ENCODE results near the gene WWC2. TPM values are rescaled to one million over a fixed set of nuclear protein-coding genes. Genes with fewer than 3 reads are reported as not detected.

WWC2 gene
- polyA plus RNA-seq, 3 donors: 4.8 to 8.9 (median 6.7) TPM

DNA sequence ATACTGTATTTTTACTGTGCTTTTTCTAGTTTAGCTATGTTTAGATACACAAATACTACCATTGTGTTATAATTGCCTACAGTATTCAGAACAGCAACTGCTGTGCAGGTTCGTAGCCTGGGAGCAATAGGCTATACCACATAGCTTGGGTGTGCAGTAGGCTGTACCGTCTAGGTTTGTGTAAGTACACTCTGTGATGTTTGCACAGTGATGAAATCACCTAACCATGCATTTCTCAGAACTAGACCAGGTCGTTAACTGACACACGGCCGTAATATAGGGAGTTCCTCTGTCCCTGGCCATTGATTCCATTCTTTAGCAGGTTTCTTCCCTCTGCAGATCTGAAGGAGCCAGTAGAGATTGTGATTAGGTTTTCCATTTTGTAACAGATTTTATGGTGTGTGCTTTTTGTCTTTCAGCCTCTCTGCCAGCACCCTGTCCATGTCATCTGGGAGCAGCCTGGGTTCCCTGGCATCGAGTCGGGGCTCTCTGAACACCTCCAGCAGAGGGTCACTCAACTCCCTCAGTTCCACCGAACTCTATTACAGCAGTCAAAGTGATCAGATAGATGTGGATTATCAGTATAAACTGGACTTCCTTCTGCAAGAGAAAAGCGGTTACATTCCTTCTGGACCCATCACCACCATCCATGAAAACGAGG is 161.6 kb downstream of the WWC2 start:
- 74 to 88% (median 82%) methylated on average over 10 of the region's 10 CpGs for WGBS, 3 donors
- no peak overlapping the region for H3K27ac ChIP-seq (ENCODE audit: low read depth, low read length)

DNA sequence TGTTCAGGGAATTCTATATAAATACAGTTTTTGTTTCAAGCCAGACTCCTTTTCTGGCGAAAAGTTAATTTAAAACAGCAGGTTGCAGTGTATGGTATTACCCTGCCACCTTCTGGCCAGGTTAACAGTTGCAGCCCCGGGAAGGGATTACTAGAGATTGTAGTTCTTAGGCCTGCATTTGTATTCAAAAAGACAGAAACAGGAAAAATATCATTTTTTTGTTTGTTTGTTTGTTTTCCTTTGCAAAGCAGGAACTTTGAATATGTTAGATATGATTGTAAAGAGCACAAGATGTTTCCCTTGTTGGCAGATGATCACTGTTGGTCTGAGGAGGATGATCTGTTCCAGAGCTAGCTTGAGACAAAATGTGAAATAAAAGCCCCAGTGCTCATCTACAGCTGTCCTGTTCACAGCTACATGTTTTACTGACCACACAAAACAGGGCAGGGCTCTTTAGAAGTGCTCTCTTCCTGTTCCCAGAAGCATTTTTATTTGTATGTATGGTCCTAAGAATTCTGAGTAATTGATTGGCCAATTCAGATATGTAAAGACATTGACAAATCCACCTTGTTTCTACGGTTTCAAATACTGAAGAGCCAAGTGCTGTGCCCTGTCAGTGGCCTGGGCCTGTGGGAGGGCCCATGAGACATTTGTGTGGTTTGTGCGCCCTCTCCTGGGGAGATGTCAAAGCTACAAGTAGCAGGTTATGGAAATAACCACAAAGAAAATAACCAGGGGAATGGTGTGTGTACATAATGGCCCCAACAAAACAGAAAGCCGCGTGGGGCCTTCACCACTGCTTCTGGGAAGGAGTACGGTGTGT is 163.1 kb downstream of the WWC2 start:
- H3K27ac ChIP-seq (ENCODE audit: low read depth, low read length): no peak overlapping the region
- whole genome bisulfite sequencing, 3 donors: 8 to 15% (median 13%) methylated on average over 7 of the region's 7 CpGs

DNA sequence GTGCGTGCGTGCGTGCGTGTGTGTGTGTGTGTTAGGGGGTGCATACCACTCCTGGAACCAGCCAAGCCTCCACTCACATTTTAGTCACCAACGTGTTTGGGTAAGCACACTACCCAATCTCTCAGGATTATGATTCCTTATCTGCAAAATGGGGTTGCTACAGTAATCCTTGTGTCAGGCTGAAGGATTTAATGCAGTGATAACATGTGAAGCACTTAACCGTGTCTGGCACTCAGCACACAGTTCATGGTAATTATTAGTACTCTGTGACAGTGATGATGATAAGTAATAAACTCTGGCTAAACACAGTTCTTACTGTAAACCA is 163.7 kb downstream of the WWC2 start:
- 30 to 60% (median 58%) methylated on average over 6 of the region's 6 CpGs for WGBS, 3 donors
- no peak overlapping the region for H3K27ac ChIP-seq (ENCODE audit: low read depth, low read length)

DNA sequence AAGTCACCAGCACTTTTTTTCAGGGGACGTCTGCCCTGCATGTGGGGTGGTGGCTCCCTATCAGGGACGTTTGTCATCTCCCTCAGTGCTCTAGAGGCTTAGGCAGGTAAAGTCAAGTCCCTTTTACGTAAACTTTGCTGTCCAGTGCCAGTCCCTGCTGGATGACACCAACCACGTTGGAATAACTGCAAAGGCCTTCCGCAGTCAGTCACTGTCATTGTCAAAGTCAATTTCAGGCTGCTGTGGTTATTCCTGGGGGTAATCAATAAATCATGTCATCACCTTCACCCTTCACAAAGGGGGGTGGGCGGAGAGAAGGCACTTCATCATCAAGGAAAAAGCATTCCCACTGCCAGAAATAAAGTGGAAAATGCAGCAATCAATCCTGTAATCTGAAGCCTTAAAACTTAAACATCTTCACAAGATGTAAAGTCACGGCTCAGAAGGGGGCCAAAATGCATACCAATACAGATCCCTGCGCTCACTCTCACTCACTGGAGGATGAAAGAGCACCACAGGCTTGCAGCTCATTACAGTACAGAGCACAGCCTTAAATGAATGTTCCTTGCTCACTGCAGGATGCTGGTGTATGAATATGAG is 164.8 kb downstream of the WWC2 start:
- WGBS, 3 donors: 80 to 83% (median 81%) methylated on average over 8 of the region's 8 CpGs
- no peak overlapping the region for H3K27ac ChIP-seq (ENCODE audit: low read depth, low read length)

DNA sequence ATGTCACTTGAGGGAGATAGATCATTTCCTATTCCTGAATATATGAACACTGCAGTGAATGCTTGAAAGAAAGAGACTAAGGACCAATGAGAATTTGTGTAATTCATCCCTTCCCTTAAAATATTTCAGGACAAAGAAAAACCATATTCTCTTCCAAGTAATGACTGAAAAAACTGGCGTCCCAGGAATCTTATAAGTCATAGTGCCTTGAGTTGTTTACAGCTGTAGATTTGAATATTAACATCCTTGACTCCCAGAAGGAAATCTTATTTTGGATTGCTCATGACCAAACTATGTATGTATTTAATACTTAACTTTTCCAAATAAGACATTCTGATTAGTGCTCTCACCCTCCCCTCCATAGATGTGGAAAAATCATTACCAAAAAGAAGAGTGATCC is 165.6 kb downstream of the WWC2 start:
- H3K27ac ChIP-seq (ENCODE audit: low read depth, low read length): no peak overlapping the region
- WGBS, 3 donors: 87 to 88% (median 87%) methylated on average over 1 of the region's 1 CpG

DNA sequence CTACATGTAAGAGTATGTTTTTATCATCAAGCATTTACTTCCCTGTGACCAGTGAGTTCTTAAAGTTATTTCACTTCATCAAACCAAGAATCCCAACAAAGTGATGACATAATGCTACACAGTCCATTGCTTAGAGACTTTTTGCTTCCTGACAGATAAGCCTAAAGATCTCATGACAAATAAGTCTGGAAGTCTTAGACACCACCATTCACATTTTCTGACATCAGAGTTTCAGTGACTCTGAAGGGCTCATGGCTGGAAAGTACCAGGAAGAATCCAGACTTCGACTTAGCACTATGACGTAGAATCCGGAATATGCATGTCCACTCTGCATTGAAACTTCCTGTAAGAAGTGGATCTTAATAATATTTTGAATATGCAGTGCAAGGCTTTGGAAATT is 167.3 kb downstream of the WWC2 start:
- no peak overlapping the region for H3K27ac ChIP-seq (ENCODE audit: low read depth, low read length)
- WGBS, 3 donors: 94% methylated on average over 3 of the region's 3 CpGs

DNA sequence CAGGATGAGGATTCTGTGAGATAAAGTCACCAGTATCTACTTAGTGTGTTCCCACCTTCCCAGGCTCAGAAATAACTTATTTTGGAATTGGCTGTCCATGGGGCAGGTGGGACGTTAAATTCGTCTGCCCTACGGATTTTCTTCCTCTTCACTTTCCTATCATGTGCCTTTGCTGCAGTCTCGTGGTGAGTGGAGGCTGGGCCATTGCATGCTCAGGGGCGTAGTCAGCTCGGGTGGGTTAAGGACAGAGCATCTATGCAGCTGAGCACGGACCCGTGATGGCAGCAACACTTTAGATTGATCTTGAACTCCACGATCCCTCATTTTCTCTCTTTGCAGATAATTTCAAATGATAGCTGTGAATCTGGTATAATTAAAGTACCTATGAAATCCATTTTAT is 169.5 kb downstream of the WWC2 start:
- 91 to 94% (median 92%) methylated on average over 9 of the region's 9 CpGs for WGBS, 3 donors
- H3K27ac ChIP-seq (ENCODE audit: low read depth, low read length): no peak overlapping the region

DNA sequence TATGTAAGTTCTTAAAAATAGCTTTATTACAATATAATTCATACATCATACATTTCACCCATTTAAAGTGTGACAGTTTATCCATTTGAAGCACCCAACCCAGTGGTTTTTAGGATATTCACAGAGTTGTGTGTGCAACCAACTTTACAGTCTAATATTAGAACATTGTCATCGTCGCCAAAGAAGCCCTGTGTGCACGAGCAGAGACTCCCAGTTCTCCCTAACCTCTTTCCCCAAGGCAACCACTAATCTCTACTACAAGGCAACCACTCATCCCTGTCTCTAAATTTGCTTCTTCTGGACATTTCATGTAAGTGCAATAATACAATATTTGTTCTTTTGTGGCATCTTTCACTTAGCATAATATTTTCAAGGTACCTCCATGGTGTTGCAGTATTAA is 173.3 kb downstream of the WWC2 start:
- H3K27ac ChIP-seq (ENCODE audit: low read depth, low read length): no peak overlapping the region
- WGBS, 3 donors: 92 to 94% (median 93%) methylated on average over 3 of the region's 3 CpGs

DNA sequence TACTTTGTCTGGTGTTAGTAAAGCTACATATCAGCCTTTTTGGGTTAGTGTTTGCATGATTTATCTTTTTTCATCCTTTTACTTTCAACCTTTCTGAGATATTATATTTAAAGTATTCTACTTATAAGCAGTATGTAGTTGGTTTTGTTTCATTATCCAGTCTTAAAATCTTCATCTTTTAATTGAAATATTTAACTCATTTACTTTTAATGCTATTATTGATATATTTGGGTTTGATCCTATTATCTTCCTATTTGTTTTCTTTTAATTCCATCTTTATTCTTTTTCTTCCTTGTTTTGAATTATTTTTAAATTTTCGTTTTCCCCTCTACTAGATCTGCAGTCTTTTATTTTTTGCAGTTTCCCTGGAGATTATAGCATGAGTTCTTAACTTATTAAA is 177.0 kb downstream of the WWC2 start:
- 0 to 100% (median 48%) methylated on average over 1 of the region's 1 CpG for WGBS, 3 donors
- H3K27ac ChIP-seq (ENCODE audit: low read depth, low read length): no peak overlapping the region

DNA sequence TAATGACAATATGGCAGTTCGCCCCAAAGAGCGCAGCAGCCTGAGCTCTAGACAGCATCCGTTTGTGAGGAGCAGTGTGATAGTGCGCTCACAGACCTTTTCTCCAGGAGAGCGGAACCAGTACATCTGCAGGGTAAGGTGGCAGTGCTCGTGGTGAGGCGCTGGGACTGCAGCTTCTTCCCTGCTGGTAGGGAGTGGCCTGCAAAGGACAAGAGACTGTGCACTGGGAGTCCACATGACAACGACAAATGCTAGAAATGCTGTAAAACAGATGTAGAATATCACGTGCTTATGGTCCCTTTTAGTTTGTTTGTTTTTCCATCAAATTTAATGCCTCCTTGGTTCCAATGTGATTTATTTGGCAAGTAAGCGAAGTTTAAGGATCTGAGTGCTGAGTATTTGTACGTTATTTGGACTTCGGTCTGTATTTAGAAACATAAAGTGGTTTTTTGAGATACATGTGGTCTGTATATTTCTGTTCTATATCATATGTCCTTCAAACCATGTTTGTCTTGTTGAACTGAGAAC is 185.3 kb downstream of the WWC2 start:
- WGBS, 3 donors: 80 to 94% (median 86%) methylated on average over 12 of the region's 12 CpGs
- H3K27ac ChIP-seq (ENCODE audit: low read depth, low read length): no peak overlapping the region

DNA sequence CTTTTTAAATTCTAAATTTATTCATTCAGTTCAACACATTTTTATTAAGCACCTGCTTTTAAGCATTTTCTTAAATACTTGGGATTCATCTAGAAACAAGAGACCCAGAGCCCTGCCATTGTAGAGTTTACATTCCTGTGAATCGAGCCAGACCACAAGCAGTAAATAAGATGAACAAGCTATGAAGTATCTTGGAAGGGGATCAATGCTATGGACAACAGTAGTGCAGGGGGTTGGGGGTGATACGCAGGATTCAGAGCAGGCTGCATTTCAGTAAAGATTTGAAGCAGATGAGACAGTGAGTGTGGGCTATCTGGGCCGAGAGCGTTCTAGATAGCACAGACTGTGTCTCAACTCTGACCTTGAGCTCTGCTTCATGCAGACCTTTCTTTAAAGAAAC is 185.9 kb downstream of the WWC2 start:
- H3K27ac ChIP-seq (ENCODE audit: low read depth, low read length): no peak overlapping the region
- 70 to 87% (median 87%) methylated on average over 4 of the region's 4 CpGs for WGBS, 3 donors

DNA sequence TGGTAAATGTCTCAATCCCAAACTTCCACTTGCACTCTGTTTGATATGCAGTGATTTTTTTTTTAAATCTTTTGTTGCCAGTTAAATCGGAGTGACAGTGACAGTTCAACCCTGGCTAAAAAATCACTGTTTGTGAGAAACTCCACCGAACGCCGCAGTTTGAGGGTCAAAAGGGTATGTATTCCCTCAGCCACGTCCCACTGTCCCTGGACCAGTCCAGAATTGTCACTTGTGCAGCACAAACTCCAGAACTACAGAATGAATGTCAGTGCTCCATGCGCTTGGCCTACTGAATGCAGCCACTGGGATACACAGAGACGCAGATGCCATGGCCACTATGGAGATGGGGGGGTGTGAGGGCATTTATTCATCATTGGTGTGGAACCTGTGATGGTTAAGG is 186.8 kb downstream of the WWC2 start:
- WGBS, 3 donors: 93 to 95% (median 95%) methylated on average over 7 of the region's 7 CpGs
- H3K27ac ChIP-seq (ENCODE audit: low read depth, low read length): no peak overlapping the region

DNA sequence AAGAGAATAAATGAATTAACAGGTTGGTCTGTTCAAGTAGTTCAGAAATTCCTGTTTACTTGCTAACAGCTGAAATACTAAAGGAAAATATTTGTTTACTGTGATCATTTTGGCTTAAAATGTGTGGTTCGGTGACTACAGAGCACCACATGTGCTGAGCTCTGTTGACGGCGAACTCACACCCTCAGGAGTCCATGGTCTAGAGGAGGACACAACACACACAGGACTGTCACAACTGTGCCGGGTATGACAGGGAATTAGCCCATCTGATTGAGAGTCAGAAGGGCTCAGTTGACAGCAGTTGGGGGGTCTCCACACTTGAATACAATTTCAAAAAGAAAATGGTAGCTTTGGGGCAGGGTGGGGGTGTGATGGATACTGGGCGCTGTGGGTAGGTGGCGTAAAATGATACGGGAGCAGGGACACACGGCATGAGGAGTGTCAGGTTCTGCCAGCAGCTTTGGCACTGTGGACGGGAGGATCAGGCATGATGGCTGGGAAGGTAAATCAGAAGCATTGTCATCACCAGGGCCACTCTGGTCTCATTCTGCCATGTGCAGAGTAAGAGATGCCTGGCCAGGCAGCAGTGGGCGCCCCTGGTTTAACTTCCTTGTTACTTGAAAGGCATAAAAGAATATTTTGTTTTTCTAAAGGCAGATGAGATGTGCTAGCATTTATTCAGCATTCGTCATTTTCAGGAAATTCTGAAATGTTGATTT is 187.7 kb downstream of the WWC2 start:
- WGBS, 3 donors: 94 to 97% (median 95%) methylated on average over 11 of the region's 11 CpGs
- no peak overlapping the region for H3K27ac ChIP-seq (ENCODE audit: low read depth, low read length)

DNA sequence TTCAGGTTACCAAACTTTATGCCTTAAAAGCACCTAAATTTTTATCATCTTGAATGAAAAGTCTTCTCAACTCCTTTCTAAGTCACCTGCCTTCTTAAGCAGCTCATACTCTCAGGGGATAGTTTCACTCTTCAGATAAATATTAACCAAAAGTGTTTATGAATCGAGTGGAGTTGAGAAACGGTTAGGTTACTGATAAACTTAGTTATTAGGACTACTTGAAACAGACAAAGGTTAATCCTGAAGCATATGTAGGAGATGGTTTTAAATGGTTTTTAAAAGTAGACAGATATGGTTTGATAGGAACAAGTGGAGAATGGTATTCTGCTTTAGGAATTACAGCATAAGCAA is 188.2 kb downstream of the WWC2 start:
- 49 to 85% (median 82%) methylated on average over 2 of the region's 2 CpGs for WGBS, 3 donors
- H3K27ac ChIP-seq (ENCODE audit: low read depth, low read length): no peak overlapping the region

DNA sequence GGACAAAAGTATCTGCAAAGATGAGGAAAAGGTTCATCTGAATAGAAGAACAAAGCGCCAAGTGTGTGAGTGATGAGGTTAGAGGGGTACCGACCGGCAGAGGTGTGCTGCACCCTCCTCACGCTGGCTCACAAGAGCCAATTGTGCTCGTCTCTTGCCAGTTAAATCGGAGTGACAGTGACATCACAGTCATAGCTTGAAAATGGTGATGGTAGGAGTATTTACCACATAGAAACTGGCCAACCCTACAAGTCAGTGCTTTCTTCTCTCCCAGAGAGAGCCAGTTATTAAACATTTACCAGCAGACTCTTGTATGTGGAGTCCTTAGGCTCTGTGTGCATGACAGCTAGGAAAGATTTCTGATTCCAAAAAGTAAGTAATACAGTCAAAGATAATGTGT is 188.6 kb downstream of the WWC2 start:
- WGBS, 3 donors: 84 to 95% (median 94%) methylated on average over 6 of the region's 6 CpGs
- H3K27ac ChIP-seq (ENCODE audit: low read depth, low read length): no peak overlapping the region

DNA sequence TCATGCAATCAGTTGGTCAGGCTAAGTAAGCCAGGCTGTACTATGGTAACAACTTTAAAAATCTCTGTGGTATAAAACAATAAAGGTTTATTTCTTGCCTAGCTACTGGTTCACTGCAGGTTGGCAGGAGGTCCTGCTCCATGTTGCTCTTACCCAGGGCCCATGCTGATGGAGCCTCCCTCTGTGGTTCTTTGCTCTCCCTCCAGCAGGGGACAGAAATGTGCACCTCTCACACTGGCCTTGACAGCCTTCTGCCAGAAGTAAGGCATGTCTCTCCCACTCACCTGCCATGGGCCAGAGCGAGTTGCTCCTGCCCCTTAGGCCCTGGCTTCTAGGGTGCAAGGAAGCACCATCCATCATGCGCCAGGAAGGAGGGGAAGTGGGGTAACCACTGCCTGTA is 189.9 kb downstream of the WWC2 start:
- 88 to 100% (median 89%) methylated on average over 2 of the region's 2 CpGs for WGBS, 3 donors

DNA sequence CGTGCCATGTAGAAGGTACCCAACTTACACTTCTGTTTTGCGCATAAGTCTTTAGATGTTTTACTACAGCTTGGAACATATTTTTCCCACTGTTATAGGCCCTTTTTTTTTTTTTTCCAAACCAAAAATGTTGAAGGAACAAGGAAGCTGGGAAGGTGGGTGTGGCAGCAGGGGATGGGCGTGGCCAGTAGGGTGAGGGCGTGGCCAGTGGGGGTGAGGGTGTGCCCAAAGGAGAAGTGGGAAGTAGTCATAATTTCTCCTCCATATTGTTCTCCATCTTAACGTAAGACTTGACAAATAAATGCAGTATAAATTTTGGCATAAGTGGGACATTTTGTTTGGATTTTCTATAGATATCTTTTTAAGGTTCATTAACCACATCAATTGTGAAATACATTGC is 190.6 kb downstream of the WWC2 start:
- WGBS, 3 donors: 94 to 97% (median 95%) methylated on average over 5 of the region's 5 CpGs
- H3K27ac ChIP-seq (ENCODE audit: low read depth, low read length): no peak overlapping the region

More for the DNA sequence above, 189.9 kb downstream of the WWC2 start:
- H3K27ac ChIP-seq (ENCODE audit: low read depth, low read length): no peak overlapping the region

DNA sequence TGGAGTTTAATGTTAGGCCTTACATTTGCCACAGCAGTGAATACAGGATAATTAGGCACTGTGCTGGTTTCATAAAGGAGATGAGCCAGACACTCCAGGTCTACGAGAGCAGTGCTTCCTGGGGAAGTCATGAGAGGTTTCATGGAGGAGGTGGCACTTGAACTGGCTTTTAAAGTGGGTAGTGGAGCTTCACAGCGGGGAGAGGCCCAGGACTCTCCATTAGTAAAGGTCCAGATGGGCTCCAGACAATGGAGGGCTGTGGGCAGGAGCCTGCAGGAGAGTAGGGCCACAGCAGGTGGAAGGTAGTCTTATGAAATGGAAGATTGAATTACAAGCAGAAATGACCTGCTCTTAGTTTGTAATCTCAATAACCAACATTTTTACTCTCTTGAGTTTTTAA is 192.0 kb downstream of the WWC2 start:
- H3K27ac ChIP-seq (ENCODE audit: low read depth, low read length): no peak overlapping the region
- 89 to 95% (median 89%) methylated on average over 2 of the region's 2 CpGs for WGBS, 3 donors

DNA sequence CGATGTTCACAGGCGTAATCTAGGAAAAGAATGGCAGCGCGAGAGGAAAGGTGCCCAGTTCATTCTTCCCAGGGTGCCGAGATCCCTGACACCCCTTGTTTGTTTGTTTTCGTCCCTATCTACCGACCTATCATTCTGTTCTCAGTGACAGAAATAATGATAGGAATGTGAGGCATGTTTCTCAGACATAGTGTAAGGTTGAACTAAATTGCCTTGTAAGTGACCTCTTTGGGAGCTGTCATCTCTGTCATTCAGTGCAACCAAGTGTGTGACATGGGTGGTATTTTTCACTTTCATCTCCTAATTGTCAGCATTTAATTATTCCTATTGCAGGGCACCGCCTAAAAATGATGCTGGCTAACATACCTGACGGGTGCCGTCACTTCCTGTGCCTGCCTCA is 196.7 kb downstream of the WWC2 start:
- H3K27ac ChIP-seq (ENCODE audit: low read depth, low read length): no peak overlapping the region
- 85 to 95% (median 93%) methylated on average over 10 of the region's 10 CpGs for WGBS, 3 donors

Measured in adipose tissue (tissue), 3 donors.